ENCODE measurements around the gene TRIM2.

DNA sequence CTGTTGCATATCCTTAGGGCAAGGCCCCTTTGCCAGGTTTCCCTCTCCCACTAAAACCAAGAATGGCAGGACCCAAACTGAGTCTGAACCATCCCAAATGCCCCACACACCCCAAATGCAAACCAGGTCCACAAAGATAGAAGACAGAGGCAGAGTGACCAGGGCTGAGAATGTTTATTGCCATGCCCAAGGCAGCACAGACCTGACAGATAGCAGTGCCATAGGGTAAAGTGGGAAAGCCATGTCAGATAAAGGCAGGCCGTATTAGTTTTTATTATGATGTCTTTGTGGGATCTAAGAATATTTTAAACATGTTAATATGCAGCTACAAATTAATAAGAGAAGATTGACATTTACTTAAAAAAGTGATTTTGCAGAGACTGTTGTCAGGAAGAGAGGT is 110.7 kb downstream of the TRIM2 start:
- TF ChIP-seq YY1 (IDR thresholded peaks at IDR 0.05; ENCODE audit: insufficient read depth, insufficient read length) (no peak), SUZ12 (IDR thresholded peaks at IDR 0.05; ENCODE audit: extremely low read depth, insufficient read depth, insufficient read length) (no peak)
